Ascending aorta (tissue), 2 donors: ENCODE results near the gene PNPLA2. TPM values are rescaled to one million over a fixed set of nuclear protein-coding genes. Genes with fewer than 3 reads are reported as not detected.

Experiments used
- DNase-seq, 2 donors: peaks; one replicate each; pipeline ENCODE4 v3.0.0-alpha.2; 2019; ENCODE audit warnings: low spot score in 2 of 2
- H3K27ac ChIP-seq, 2 donors: fragments of 200-600 bp; sonication (generic); one replicate each; pipeline ENCODE4 v1.5.1; 2016 to 2017; ENCODE audit warnings: mild to moderate bottlenecking in 1 of 2
- H3K27me3 ChIP-seq: fragments of 200-600 bp; sonication (generic); one replicate; pipeline ENCODE4 v1.5.1; 2017
- H3K36me3 ChIP-seq, 2 donors: fragments of 200-600 bp; sonication (generic); one replicate each; pipeline ENCODE4 v1.5.1; 2016
- H3K4me1 ChIP-seq, 2 donors: fragments of 200-600 bp; sonication (generic); one replicate each; pipeline ENCODE4 v1.5.1; 2016 to 2017; ENCODE audit warnings: mild to moderate bottlenecking in 1 of 2
- H3K4me3 ChIP-seq, 2 donors: fragments of 200-600 bp; sonication (generic); one replicate each; pipeline ENCODE4 v1.5.1; 2016 to 2017; ENCODE audit warnings: mild to moderate bottlenecking in 1 of 2
- H3K9me3 ChIP-seq, 2 donors: fragments of 200-600 bp; sonication (generic); one replicate each; pipeline ENCODE4 v1.5.1; 2016
- intact Hi-C: fragments of 100-400 bp; cut with DNase I; formaldehyde crosslinking; loops from one replicate; pipeline ENCODE4 v1.15.1; 2023
- total RNA-seq: library from RNA; depleted of rRNA; stranded (reverse); fragments of >200 nt; gene quantifications from one replicate; pipeline ENCODE4 v1.1.0, GENCODE V29; 2016
- TF ChIP-seq, protein P1 (sequence below), 3 experiments: fragments of 200-600 bp in 2 of 3; fragments of 450-650 bp in 1 of 3; sonication (generic) in 2 of 3; IDR thresholded peaks; one replicate each; pipeline ENCODE4 v1.5.1; 2016 to 2019; ENCODE audit warnings: antibody characterized with exemption in 3 of 3, mild to moderate bottlenecking in 1 of 3, moderate library complexity in 1 of 3

The PNPLA2 gene
- total RNA-seq, 1 donor from 2014 or later: 214 TPM

DNA sequence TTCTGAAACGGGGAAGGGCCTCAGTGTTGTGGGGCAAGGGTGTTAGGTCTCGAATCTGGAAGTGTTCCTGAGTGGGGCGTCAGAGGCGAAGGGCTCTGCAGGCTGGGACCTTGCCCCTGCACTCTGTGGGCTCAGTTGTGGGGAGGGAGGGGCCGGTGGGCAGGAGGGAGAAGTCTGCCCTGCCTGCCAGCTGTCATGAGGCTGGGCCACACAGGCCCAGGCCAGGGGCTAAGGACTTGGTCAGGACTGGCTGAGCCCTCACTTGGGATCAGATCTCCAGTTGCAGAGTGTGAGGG is 9.1 kb downstream of the PNPLA2 start, which contains the start of gene CRACR2B:
Gene CRACR2B, plus strand, starts transcription at position 23 of the 296 bp plus-strand sequence. CDS start 689 bp downstream, outside the sequence.
- peak within 1 kb of the TSS in 1 of 2 donors; percentile 7 for H3K27ac ChIP-seq
- TF ChIP-seq, protein P1, sequence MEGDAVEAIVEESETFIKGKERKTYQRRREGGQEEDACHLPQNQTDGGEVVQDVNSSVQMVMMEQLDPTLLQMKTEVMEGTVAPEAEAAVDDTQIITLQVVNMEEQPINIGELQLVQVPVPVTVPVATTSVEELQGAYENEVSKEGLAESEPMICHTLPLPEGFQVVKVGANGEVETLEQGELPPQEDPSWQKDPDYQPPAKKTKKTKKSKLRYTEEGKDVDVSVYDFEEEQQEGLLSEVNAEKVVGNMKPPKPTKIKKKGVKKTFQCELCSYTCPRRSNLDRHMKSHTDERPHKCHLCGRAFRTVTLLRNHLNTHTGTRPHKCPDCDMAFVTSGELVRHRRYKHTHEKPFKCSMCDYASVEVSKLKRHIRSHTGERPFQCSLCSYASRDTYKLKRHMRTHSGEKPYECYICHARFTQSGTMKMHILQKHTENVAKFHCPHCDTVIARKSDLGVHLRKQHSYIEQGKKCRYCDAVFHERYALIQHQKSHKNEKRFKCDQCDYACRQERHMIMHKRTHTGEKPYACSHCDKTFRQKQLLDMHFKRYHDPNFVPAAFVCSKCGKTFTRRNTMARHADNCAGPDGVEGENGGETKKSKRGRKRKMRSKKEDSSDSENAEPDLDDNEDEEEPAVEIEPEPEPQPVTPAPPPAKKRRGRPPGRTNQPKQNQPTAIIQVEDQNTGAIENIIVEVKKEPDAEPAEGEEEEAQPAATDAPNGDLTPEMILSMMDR (IDR thresholded peaks at IDR 0.05): no peak
- H3K27me3 ChIP-seq: no peaks in the 10 kb centered on the region
- peaks cover 27 to 32% of the 10 kb centered on the region in 2 donors for H3K36me3 ChIP-seq
- peaks cover 13 to 44% of the 10 kb centered on the region in 2 donors for H3K4me1 ChIP-seq
- intact Hi-C loops: no loop called here
- no peak for DNase-seq
- H3K4me3 ChIP-seq: peak within 1 kb of the TSS; percentile 58 to 60
- H3K9me3 ChIP-seq: no peaks in the 10 kb centered on the region

DNA sequence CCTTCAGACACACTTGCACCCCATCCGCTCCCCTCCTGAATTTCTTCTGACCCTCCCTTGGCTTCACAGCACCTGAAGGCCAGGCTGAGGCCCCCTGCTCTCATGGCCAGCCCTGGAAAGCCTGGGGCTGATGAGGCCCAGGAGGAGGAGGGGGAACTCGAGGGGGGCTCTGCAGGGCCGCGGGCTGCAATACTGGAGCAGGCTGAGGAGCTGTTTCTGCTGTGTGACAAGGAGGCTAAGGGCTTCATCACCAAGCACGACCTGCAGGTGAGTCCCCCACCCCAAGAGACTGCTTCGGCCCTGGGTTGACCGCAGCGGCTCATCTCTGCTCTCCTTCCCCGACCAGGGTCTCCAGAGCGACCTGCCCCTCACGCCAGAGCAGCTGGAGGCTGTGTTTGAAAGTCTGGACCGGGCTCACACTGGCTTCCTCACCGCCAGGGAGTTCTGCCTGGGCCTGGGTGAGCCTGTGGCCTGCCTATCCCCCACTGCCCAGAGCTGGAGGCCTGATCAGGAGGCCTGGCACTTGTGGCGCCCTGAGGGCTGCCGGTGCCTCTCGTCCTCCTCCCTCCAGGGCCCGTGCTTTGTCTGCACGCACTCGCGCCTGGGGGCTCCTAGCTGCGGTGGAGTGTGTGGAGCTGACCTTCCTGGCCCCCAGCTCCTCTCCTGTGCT is 9.9 kb downstream of the PNPLA2 start:
- peak overlapping the region in 1 of 2 donors; percentile 56 for H3K4me3 ChIP-seq
- no peaks in the 10 kb centered on the region for H3K9me3 ChIP-seq
- peaks cover 13 to 44% of the 10 kb centered on the region in 2 donors for H3K4me1 ChIP-seq
- no peak for DNase-seq
- no peaks in the 10 kb centered on the region for H3K27me3 ChIP-seq
- H3K27ac ChIP-seq: peak overlapping the region; percentile 7 to 18
- intact Hi-C loops: no loop called here
- TF ChIP-seq, protein P1 (IDR thresholded peaks at IDR 0.05): no peak
- peaks cover 23 to 25% of the 10 kb centered on the region in 2 donors for H3K36me3 ChIP-seq

DNA sequence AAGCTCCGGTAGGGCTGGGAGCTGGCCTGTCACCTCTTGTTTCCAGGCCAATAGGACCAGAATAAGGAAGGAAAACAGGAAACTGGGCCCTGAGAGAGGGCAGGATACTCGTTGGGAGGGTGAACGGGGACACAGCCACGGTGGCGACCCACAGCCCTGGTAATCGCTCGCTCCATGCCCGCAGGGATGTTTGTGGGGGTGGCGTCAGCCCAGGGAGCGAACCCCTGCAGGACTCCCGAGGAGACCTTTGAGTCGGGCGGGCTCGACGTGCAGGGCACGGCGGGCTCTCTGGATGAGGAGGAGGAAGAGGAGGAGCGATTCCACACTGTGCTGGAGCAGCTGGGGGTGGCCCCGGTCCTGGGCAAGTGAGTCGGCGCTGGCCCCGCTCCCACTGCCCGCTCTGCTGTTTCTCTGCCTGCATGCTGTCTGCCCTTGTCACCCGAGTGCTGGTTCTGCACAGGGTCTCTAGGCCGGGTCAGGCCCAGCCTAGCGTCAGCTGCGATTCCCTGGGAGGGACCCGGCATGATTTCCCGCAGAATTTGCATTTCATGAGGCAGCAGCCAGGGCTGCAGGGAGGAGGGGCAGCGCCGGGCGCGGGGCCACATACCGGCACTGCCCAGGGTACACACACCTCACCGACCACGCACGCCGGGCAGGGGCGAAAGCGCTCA is 10.6 kb downstream of the PNPLA2 start:
- peaks cover 16 to 19% of the 10 kb centered on the region in 2 donors for H3K36me3 ChIP-seq
- H3K27ac ChIP-seq: peak overlapping the region; percentile 7 to 18
- peak overlapping the region; percentile 38 to 56 for H3K4me3 ChIP-seq
- no peaks in the 10 kb centered on the region for H3K27me3 ChIP-seq
- TF ChIP-seq, protein P1 (IDR thresholded peaks at IDR 0.05): no peak
- no peaks in the 10 kb centered on the region for H3K9me3 ChIP-seq
- intact Hi-C loops: no loop called here
- H3K4me1 ChIP-seq: peaks cover 13 to 48% of the 10 kb centered on the region in 2 donors
- no peak for DNase-seq

DNA sequence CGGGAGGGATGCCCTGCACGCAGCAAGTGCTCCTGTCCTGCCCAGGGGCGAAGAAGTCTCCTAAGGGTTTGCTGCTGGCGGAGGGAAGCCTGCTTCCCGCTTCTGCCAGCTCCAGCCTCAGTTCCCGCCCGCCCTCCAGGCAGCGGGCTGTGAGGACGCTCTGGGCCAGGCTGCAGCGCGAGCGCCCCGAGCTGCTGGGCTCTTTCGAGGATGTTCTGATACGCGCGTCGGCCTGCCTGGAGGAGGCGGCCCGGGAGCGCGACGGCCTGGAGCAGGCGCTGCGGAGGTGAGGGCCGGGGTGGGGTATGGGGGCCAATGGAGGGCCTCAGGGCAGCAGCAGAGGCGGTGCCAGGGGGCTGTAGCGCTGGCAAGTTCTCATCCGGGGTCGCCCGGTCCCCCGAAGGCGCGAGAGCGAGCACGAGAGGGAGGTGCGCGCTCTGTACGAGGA is 11.2 kb downstream of the PNPLA2 start:
- H3K4me1 ChIP-seq: peaks cover 13 to 54% of the 10 kb centered on the region in 2 donors
- intact Hi-C loops: no loop called here
- no peaks in the 10 kb centered on the region for H3K27me3 ChIP-seq

DNA sequence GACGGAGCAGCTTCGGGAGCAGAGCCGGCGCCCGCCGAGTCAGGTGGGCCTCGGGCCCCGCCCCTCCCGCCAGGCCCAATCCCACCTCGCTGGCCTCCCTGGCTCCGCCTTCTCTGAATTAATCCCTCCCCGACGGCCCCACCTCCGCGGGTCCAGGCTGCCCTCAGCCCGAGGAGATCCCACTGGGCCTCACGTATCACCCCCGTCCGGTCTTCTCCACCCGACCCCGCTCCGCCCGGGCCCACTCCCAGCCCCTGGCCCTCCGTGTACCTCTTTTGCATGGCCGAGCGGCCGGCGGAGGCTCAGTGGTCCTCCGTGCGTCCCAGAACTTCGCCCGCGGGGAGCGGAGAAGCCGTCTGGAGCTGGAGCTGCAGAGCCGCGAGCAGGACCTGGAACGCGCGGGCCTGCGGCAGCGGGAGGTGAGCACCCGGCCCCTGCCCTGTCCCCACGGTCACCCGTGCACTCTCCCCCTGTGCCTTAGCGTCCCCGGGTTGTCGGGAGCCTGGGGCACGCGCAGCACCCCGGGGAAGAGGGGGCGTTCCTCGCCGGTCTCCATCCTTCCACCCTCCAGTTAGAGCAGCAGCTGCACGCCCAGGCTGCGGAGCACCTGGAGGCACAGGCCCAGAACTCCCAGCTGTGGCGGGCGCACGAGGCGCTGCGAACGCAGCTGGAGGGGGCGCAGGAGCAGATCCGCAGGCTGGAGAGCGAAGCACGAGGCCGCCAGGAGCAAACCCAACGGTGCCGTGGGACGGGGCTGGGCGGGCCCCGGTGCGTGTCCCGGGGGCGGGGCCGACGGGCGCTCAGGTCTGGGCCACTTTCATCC is 11.8 kb downstream of the PNPLA2 start:
- peak in 1 of 2 donors; percentile 86 for DNase-seq
- Histone ChIP-seq H3K4me3 (peak overlapping the region; percentile 38 to 56), H3K27me3 (no peaks in the 10 kb centered on the region), H3K9me3 (no peaks in the 10 kb centered on the region), H3K36me3 (peaks cover 4 to 7% of the 10 kb centered on the region in 2 donors), H3K27ac (no peak overlapping the region), H3K4me1 (peaks cover 13 to 59% of the 10 kb centered on the region in 2 donors)
- TF ChIP-seq, protein P1 (IDR thresholded peaks at IDR 0.05): no peak
- intact Hi-C loops: no loop called here

More for the DNA sequence above, 11.2 kb downstream of the PNPLA2 start:
- H3K27ac ChIP-seq: no peak overlapping the region
- DNase-seq: no peak
- peaks cover 11 to 13% of the 10 kb centered on the region in 2 donors for H3K36me3 ChIP-seq
- peak overlapping the region; percentile 38 to 56 for H3K4me3 ChIP-seq
- TF ChIP-seq, protein P1 (IDR thresholded peaks at IDR 0.05): no peak
- no peaks in the 10 kb centered on the region for H3K9me3 ChIP-seq
